Measurements from ENCODE around the gene CEP20. TPM values are rescaled to one million over a fixed set of nuclear protein-coding genes. Genes with fewer than 3 reads are reported as not detected.

Gene CEP20
- total and polyA plus RNA-seq, 2 of the 8 experiments (the other 6 are each of a cell fraction or from before 2014, with no cell fraction given) = 16.2 to 49.0 TPM

DNA sequence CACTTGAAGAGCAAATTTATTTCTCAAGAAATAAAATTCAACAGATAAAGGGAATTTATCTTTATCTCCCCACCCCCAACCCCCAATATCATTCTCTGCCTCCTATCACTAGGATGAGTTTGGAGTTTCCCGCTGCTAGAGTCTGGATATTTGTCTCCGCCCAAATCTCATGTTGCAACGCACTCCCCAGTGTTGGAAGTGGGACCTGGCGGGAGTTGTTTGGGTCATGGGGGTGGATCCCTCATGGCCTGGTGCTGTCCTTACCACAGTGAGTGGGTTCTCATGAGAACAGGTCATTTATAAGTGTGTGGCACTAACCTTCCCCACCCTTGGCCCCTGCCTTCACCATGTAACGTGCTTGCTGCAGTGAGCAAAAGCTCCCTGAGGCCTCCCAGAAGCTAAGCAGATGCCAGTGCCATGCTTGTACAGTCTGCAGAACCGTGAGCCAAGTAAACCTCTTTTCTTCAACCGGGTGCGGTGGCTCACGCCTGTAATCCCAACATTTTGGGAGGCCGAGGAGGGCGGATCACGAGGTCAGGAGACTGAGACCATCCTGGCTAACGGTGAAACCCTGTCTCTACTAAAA, 6.5 kb downstream of the CEP20 start:
- Histone ChIP-seq H3K4me2 (ENCODE audit: insufficient read depth in 1 of 2, low read depth in 2 of 2, low read length in 2 of 2) (no peak overlapping the region), H2BK12ac (ENCODE audit: low read depth, low read length) (no peak overlapping the region), H4K8ac (ENCODE audit: extremely low read depth, insufficient read depth, low read length) (no peak overlapping the region), H3K27ac (ENCODE audit: low read depth, low read length) (no peak overlapping the region), H3K4me1 (replicated peaks in 1 of 4; ENCODE audit: control insufficient read depth in 3 of 4, insufficient read depth in 4 of 4, low read length in 3 of 4) (peaks cover 0 to 3% (median 1%) of the 10 kb centered on the region in 4 experiments; a peak in 1 of 7 replicates), H2BK5ac (ENCODE audit: low read depth, low read length) (no peak overlapping the region), H2AFZ (ENCODE audit: low read length) (no peak overlapping the region), H3K4ac (replicated peaks; ENCODE audit: insufficient read length, low read depth, low read length) (no peak overlapping the region), H3K4me3 (ENCODE audit: extremely low read depth in 1 of 4, insufficient read depth in 2 of 4, low read depth in 3 of 4, low read length in 4 of 4) (no peak overlapping the region), H3K9ac (replicated peaks in 1 of 4; ENCODE audit: extremely low read depth in 1 of 4, low read depth in 3 of 4, low read length in 3 of 4) (no peak overlapping the region), H3K23ac (ENCODE audit: insufficient read length) (no peak overlapping the region), H2BK15ac (ENCODE audit: low read length) (no peak overlapping the region), H3K36me3 (ENCODE audit: control insufficient read depth in 2 of 4, insufficient read depth in 4 of 4, low read length in 3 of 4) (peaks cover 3 to 25% (median 7%) of the 10 kb centered on the region in 4 experiments; a peak in 6 of 8 replicates), H2BK120ac (replicated peaks; ENCODE audit: low read depth, low read length) (no peak overlapping the region), H4K91ac (replicated peaks; ENCODE audit: insufficient read length, low read length) (no peak overlapping the region), H3K79me2 (ENCODE audit: control insufficient read depth in 1 of 2, insufficient read depth in 2 of 2, low read length in 2 of 2) (peaks cover 4 to 36% of the 10 kb centered on the region in 2 experiments; a peak in 3 of 4 replicates), H3K18ac (ENCODE audit: extremely low read depth, low read length) (no peak overlapping the region), H3K14ac (ENCODE audit: insufficient read length) (no peak overlapping the region), H3K23me2 (ENCODE audit: low read depth, low read length) (no peaks in the 10 kb centered on the region), H2BK20ac (ENCODE audit: low read length) (no peak overlapping the region), H3K56ac (replicated peaks; ENCODE audit: insufficient read length, low read depth, low read length) (no peak overlapping the region), H3K9me3 (ENCODE audit: insufficient read depth in 2 of 2, low read depth in 1 of 2, low read length in 1 of 2) (no peaks in the 10 kb centered on the region), H3K27me3 (replicated peaks in 1 of 4; ENCODE audit: control insufficient read depth in 3 of 4, extremely low read depth in 1 of 4, insufficient read depth in 3 of 4, low read length in 3 of 4) (no peaks in the 10 kb centered on the region), H3K79me1 (ENCODE audit: low read depth, low read length) (peaks cover 5% of the 10 kb centered on the region; the same call in 1 of the 2 replicates), H4K20me1 (replicated peaks in 1 of 2; ENCODE audit: control insufficient read depth in 1 of 2, insufficient read depth in 2 of 2, low read length in 2 of 2) (peaks cover 2 to 5% of the 10 kb centered on the region in 2 experiments), H2AK5ac (ENCODE audit: low read depth, low read length) (no peak overlapping the region), H4K5ac (ENCODE audit: insufficient read length, low read depth, low read length) (no peak overlapping the region)
- POLR2A ChIA-PET (ENCODE audit: partially characterized antibody) = no interaction called here
- DNase-seq (ENCODE audit: low read depth in 1 of 2, low spot score in 2 of 2) (no peak), FAIRE-seq (no peak)
- TF ChIP-seq RNF2 (IDR thresholded peaks at IDR 0.05; ENCODE audit: borderline replicate concordance, low read depth, low read length, missing control alignments, poor library complexity, severe bottlenecking) (no peak), TAF7 (optimal IDR thresholded peaks at IDR 0.05; ENCODE audit: borderline replicate concordance, low read depth, low read length) (no peak), CHD2 (IDR thresholded peaks at IDR 0.05; ENCODE audit: low read length) (no peak), TCF12 (IDR thresholded peaks at IDR 0.05; ENCODE audit: low read depth, low read length) (no peak), CBX5 (IDR thresholded peaks at IDR 0.05; ENCODE audit: low read depth, low read length) (no peak), TAF1 (IDR thresholded peaks at IDR 0.05; ENCODE audit: low read depth, low read length) (no peak), EP300 (IDR thresholded peaks at IDR 0.05; ENCODE audit: borderline replicate concordance in 1 of 2, low read depth in 2 of 2, low read length in 2 of 2) (no peak), HDAC6 (IDR thresholded peaks at IDR 0.05; ENCODE audit: low read depth, low read length) (no peak), POLR2AphosphoS5 (IDR thresholded peaks at IDR 0.05; ENCODE audit: low read depth, low read length) (no peak)
- CTCF ChIA-PET (ENCODE audit: partially characterized antibody) = no interaction called here
- 86% methylated on average over 13 of the region's 13 CpGs; no CpG with 5 or more reads in 1 of the 2 experiments for WGBS, 2 experiments (ENCODE audit: extremely low coverage in 1 of 2, insufficient coverage in 1 of 2, insufficient read length in 1 of 2, insufficient replicate concordance in 2 of 2, low coverage in 1 of 2, low lambda C conversion rate in 2 of 2, missing lambda C conversion rate in 1 of 2)
